ENCODE data around the gene CCR5.

CCR5 gene

GRCh38 chr3:46408853-46409252, 38.1 kb downstream of the CCR5 start:
- no peak for DNase-seq

GRCh38 chr3:46409739-46410489, 39.2 kb downstream of the CCR5 start:
- DNase-seq, result peak in 2 of 14 donors; percentile 6 to 30

DNA sequence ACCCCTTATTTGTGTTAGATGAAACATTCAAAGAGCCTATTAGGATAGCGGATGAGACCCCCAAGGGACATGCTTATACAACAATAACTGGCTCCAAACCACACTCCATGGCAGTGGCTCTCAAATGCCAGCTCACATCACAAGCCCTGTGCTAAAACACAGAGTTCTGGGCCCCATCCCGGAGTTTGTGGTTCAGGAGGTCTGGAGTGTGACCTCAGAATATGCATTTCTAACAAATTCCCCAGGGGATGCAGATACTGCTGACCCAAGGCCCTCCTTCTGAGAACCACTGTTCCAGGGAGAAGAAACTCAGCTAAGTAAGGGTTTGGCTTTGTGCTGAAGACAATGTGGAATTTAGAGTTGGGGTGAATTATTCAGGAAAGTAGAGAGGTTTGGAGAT, 39.9 kb downstream of the CCR5 start:
- no peak for DNase-seq

GRCh38 chr3:46411271-46411670, 40.5 kb downstream of the CCR5 start:
- no peak for DNase-seq

GRCh38 chr3:46412786-46413298, 42.1 kb downstream of the CCR5 start:
- no peak for DNase-seq

DNA sequence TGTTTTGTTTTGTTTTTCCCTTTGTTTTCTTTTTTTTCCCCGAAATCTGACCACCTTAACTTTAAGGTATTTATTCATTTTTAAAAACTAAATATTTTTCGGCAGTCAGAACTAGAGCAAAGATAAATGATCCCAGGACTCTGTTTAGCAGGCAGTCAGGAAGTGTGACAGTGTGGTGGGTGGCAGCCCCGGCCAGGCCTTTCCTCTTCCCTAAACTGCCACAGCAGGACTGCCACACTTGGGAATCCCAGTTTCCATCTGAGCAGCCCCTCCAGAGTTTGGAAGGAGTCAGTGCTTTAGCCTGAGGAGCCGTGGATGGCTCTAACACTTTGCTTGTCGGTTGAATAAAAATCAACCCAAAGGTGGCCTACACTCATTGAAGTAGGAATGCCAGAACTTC, 43.2 kb downstream of the CCR5 start:
- DNase-seq, result no peak

GRCh38 chr3:46414739-46415138, 44.0 kb downstream of the CCR5 start:
- DNase-seq, result no peak

GRCh38 chr3:46416125-46416810, 45.5 kb downstream of the CCR5 start:
- DNase-seq, result no peak

GRCh38 chr3:46416811-46417510, 46.2 kb downstream of the CCR5 start:
- DNase-seq, result no peak

DNA sequence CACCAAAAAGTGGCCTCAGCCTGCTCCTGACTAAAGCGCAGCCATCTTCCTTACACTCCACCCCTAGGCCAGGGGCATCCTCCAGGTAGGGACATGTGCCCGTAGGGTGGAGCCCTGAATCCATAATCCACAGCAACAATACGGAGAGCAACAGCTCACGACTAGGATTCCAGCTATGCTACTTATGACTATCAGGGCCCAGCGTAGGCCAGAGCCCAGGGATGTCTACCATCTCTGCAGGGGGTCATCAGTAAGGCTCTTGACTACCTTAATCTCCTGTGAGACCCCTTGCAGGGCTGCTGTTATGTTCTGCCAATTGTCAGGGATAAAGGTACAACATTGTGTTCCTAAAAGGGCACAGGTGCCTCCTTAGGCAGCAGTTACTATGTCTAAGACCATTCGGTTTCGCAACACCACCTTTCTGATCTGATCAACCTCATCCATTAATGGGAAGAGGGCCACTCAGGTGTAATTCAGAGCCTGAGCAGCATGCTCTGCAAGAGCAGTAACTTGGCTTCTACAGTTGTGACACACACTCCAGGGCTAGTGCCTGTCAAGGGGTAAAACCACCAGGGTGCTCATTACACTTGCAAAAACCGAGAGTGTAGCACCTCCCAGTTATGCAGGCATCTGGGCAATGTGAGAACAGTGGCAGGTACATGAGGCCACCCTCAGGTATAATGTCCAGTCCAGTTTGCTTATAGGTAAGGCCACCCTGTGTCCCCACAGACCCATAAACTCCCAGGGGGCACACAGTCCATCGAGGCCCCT, 47.3 kb downstream of the CCR5 start:
- DNase-seq, result no peak

GRCh38 chr3:46419816-46420215, 49.1 kb downstream of the CCR5 start:
- no peak for DNase-seq

DNA sequence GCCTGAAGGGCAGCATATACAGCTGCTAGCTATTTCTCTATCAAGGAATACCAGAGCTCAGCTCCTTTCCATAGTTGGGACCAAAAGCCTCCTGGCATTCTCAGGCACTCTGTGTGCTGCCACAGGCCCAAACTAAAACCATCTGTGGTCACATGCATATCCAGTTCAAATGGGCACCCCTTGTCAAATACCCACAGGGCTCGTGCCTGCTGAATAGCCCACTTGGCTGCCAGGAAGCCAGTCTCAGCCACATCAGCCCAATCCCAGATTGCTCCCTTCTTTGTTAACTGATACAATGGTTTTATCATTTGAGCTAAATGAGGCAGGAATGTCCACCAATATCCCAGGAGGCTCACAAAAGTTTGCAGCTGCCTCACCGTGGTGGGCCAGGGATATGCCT, 50.2 kb downstream of the CCR5 start:
- DNase-seq, result no peak

DNA sequence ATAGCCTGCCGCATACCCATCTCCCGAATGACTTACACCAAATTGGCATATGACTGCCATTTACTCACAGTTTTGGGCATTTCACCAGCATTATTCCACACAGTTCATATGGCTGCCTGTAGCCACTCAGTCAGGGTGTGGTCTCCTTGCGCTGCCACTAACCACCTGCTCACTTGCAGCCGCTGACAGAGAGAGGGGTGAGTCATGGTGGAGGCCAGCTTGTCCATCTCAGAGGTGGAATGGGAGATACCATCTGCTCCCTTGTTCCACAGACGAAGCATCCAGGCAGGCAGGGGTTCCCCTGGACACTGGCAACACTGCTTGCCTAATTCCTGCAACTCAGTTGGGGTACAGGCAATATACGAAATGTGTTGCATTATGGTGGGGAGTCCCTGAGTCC, 51.9 kb downstream of the CCR5 start:
- no peak for DNase-seq

DNA sequence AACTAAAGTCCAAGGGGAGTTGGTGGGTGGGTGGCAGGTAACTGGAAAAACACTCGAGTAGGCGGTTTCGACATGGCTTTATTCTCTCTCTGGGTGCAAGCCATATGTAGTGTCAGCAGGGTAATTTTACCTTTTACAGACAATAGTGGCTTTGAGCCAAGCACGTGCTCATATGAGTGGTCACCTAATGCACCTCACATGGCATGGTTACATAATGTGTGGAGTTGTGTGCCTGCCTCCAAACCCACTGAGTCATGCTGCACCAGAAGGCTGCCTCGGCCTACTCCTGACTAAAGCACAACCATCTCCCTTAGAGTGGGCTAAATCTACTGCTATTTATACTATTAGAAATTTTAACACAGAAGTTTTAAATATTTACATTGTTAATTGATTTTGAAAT, 52.8 kb downstream of the CCR5 start:
- no peak for DNase-seq

Measured in C1 segment of cervical spinal cord (tissue), 14 donors.